ENCODE measurements around the gene SAPCD2.
A peak's percentile ranks its signal among the peaks of the same experiment; 100 is the strongest.

Gene SAPCD2

DNA sequence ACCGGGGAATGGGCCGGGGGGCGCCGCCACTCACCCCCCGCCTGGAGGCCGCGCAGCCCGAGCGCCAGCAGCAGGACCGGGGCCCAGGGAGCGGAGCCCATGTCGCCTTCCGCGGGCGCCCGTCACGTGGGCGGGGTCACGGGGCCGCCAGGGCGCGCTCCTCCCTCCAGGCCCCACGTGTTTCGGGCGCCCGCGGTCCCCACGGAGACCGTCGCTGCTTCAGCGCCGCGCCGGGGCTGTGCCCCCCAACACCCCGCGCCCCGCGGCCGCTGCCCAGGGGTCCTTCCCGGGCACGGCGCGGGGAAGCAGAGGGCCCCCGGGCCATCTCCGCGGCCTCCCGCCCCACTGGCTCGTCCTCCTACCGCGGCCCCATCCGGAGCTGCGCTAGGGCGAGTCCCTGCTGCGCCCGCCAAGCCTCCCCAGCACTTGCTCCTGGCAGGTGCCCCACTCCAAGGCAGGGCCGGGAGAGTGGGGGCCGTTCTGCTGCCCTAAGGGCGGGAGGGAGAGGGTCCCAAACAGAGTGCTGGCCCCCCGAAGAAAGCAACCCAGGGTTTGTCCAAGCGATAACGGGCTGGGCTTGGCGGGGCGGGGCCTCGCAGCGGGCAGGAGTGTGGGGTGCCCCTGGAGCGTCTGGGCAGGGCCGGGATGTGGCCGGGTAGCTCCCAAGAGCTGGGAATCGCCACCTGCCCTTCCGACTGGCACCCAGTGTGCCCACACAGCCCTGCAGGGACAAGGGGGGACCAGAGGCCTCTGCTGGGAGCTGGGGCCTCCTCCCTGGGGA lies 44.4 kb upstream of the SAPCD2 start, which contains the start of gene DPP7:
TSS of gene DPP7 (minus strand) at position 121 of the 781 bp plus-strand sequence. CDS start at position 101, 20 bp downstream.
- peak within 1 kb of the TSS; percentile 64 for H3K4me3 ChIP-seq (ENCODE audit: low read depth, low read length)
- TF ChIP-seq, protein P1, sequence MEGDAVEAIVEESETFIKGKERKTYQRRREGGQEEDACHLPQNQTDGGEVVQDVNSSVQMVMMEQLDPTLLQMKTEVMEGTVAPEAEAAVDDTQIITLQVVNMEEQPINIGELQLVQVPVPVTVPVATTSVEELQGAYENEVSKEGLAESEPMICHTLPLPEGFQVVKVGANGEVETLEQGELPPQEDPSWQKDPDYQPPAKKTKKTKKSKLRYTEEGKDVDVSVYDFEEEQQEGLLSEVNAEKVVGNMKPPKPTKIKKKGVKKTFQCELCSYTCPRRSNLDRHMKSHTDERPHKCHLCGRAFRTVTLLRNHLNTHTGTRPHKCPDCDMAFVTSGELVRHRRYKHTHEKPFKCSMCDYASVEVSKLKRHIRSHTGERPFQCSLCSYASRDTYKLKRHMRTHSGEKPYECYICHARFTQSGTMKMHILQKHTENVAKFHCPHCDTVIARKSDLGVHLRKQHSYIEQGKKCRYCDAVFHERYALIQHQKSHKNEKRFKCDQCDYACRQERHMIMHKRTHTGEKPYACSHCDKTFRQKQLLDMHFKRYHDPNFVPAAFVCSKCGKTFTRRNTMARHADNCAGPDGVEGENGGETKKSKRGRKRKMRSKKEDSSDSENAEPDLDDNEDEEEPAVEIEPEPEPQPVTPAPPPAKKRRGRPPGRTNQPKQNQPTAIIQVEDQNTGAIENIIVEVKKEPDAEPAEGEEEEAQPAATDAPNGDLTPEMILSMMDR (IDR thresholded peaks at IDR 0.05; ENCODE audit: borderline replicate concordance, insufficient read depth, low read depth, low read length) = no peak

DNA sequence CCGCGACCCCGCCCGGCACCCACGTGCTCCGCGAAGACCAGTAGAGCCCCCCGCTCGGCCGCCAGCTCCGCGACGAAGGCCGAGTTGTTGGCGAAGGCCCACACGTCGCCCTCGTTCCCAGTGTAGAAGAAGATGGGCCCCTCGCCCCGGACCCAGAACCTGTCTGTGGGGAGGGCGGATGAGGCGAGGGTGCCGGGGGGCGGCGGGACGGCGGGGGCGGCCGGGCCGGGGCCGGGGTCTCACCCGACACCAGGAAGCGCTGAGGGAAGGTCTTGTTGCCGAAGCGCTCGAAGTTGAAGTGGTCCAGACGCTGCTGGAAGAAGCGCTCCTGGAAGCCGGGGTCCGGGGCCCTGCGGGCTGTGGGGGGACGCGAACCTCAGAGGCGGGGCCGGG lies 43.9 kb upstream of the SAPCD2 start:
- TF ChIP-seq, protein P1 (IDR thresholded peaks at IDR 0.05; ENCODE audit: borderline replicate concordance, insufficient read depth, low read depth, low read length) = no peak

DNA sequence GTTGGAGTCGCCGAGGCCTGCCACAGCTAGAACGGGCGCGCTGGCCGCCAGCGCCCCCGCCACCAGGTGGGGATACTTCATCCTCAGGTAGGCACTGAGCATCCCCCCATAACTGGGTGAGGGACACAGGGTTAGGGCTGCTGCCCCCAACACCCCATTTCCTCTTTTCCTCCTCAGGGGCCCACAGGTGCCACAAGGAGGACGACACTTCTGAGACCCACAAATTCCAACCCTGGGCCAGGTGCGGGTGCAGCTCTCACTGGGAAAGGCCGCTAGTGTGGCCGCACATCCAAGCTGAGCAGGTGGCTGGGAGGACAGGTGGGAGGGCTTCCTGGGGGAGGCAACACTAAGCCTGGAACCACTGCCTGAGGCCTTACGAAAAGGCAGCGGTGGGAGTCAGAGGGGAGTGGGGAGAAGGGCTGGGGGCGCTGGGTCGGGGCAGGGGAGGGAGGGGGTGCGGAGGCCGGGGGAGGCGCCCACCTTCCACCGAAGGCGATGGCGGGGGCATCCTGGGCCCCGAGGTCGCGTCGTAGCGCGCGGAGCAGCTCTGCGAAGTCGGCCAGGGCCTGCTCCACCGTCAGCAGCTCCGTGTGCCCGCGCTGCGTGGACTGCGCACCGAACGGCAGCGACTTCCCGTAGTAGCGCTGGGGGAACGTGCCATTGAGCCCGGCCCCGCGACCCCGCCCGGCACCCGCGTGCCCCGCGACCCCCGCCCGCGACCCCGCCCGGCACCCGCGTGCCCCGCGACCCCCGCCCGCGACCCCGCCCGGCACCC lies 43.2 kb upstream of the SAPCD2 start:
- TF ChIP-seq, protein P1 (IDR thresholded peaks at IDR 0.05; ENCODE audit: borderline replicate concordance, insufficient read depth, low read depth, low read length) = no peak

More for the DNA sequence above, 43.9 kb upstream of the SAPCD2 start:
- H3K4me3 ChIP-seq (ENCODE audit: low read depth, low read length) = peak overlapping the region; percentile 64

DNA sequence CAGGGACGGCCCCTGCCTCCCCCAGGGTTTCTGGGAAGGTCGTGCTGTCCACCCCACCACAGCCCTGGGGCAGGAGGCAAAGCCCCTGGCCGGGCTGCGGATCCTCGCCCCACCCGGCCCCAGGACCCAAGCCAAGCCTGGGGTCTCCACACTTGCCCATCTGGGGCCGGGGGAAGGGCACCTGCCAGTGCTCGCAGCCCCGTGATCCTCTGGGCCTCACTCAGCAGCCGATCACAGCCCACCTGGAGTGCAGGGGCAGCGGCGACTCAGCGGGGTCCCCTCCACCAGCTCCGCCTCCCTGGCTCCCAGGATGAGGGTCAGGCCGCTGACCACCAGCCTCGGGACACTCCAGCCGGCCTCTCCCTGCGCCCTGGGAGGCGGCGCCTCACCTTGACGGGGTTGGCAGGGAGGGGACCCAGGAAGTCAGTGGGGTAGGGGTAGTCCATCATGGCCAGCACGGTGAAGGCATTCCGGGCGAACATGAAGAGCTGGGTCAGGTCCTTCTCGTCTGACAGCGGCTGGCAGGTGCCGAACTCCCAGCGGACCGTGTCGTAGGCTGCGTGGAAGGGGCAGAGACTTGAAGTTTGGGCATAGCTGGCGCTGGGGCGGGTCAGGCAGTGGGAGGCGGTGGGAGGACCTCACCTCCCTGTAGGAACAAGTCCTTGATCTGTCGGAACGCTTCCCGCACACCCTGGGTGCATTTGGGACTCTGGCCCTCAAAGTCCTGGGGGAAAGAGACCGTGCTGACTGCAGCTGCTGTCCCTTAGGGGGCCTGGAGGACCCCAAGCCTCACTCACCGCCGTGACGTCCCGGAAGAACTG lies 42.4 kb upstream of the SAPCD2 start:
- no peak overlapping the region for H3K4me3 ChIP-seq (ENCODE audit: low read depth, low read length)
- TF ChIP-seq, protein P1 (IDR thresholded peaks at IDR 0.05; ENCODE audit: borderline replicate concordance, insufficient read depth, low read depth, low read length) = no peak

More for the DNA sequence above, 43.2 kb upstream of the SAPCD2 start:
- peak overlapping the region; percentile 38 for H3K4me3 ChIP-seq (ENCODE audit: low read depth, low read length)

DNA sequence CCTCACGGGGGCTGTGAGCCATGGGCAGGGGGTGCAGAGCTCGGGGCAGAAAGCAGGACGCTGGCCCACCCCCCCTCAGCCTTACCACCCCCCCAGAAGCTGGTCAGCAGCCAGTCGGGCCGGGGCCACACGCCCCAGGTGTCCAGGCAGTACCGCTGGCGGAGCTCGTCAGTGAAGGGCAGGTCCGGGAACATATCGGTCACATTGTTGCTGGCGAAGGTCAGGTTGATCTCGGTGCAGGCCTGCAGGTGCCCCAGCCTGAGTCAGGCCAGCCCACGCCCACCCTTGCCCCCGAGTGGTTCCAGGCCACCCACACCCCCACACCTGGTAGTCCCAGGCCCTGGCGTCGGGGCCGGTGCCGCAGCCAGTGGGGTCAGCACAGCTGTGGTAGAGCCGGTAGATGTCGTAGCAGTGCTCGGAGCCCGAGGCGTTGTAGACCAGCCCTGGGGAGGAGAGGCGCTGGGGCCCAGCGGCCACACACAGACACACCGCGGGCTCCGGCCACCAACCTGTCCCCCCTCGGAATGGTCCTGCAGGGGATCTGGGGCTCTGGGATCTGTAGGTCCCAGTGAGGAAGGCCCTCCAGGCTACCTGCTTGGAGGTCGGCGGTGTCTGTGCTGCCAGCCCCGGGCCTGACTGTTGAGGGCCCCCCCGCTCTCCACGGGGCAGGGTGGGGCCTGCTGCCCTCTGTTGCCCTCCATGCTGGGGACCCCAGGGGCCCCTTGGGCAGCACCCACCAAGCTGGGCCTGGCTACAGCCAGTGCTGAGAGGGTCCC lies 41.6 kb upstream of the SAPCD2 start:
- TF ChIP-seq, protein P1 (IDR thresholded peaks at IDR 0.05; ENCODE audit: borderline replicate concordance, insufficient read depth, low read depth, low read length) = no peak

More for the DNA sequence above, 41.6 kb upstream of the SAPCD2 start:
- no peak overlapping the region for H3K4me3 ChIP-seq (ENCODE audit: low read depth, low read length)

Data from GM12875 (cell line).